AG04449 (cell line): ENCODE data around the gene RETSAT.

Source experiments
- CTCF ChIA-PET: fragments of 350-600 bp; formaldehyde crosslinking; extraction: SDS; loops from one replicate; lab custom pipeline; 2021; ENCODE audit warnings: antibody characterized with exemption; lab: Yijun Ruan, JAX
- POLR2A ChIA-PET: fragments of 400-600, 350-600 bp; formaldehyde crosslinking; extraction: SDS; loops from one replicate; lab custom pipeline; 2020; ENCODE audit warnings: antibody characterized with exemption, inconsistent platforms; lab: Yijun Ruan, JAX
- DNase-seq: peaks from one replicate; pipeline ENCODE4 v3.0.0-alpha.2; 2010; ENCODE audit warnings: low read depth, low spot score
- H3K4me3 ChIP-seq: 2 replicates; pipeline ENCODE4 v1.5.1; 2011; ENCODE audit warnings: low read depth, mild to moderate bottlenecking, control low read depth, low read length
- CTCF ChIP-seq: IDR thresholded peaks from one replicate; pipeline ENCODE4 v1.5.1; 2011; ENCODE audit warnings: mild to moderate bottlenecking, moderate library complexity, low read length, control low read depth, inconsistent platforms; ENCODE audit not compliant: insufficient read depth; ENCODE audit errors: missing control alignments

The RETSAT gene

GRCh38 chr2:85357736-85358135 lies 3.4 kb upstream of the RETSAT start:
- DNase-seq, result no peak
- TF ChIP-seq CTCF, result no peak
- CTCF ChIA-PET, result interaction anchor here (1.1 to 2.2 kb wide), 4 partner anchors 13 to 195 kb away, joined by 3 to 9 read pairs (median 4); no protein-coding TSS in a partner anchor
- H3K4me3 ChIP-seq, result no peak overlapping the region
- POLR2A ChIA-PET, result no interaction called here

DNA sequence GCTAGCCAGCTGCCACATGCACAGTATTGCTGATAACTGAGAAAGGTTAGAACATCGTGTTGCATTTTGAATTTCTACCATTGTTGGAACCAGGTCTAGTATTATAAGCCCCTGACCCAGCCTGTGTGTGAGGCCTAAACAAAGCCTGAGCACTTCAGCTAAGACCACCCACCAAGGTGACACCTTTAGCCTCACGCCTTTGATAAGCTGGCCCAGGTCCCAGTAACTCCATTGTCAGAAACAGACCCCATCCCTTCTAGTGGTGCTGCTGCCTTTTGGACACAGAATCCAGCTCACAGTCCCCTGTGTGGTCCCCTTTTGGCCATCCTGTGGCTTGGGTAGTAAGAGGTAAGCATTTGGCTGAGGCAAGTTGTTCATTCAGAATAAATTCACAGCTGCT lies 1.9 kb upstream of the RETSAT start:
- TF ChIP-seq CTCF, result no peak
- ChIA-PET CTCF (interaction anchor here (1.0 to 3.7 kb wide), 4 partner anchors 8 to 281 kb away, joined by 3 to 19 read pairs (median 4); no protein-coding TSS in a partner anchor), POLR2A (no interaction called here)

DNA sequence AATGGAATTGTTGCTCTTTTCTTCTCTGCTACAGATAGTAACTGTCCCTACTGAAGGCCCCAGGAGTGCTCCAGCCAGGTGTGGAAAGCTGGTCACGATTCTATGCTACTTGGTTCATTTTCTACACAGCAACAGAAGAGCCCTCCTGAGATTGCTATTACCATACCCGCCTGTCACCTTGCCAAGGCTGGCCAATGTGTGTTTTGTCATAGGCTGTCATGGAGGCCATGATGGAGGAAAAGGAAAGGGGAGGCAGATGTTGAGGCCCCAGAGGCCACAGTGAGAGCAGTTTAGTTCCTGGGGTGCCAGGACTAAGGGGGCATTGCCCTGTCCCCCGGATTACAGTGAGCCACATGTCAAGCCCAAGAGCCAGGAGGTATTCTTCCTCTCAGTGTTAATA lies 1.2 kb upstream of the RETSAT start:
- no peak for DNase-seq
- TF ChIP-seq CTCF, result no peak
- ChIA-PET CTCF (interaction anchor here (1.2 to 3.7 kb wide), 6 partner anchors 9 to 282 kb away, joined by 3 to 19 read pairs (median 4); partner anchors contain the start of gene MAT2A), POLR2A (interaction anchor here (1.0 to 2.3 kb wide), 5 partner anchors 9 to 223 kb away, joined by 3 to 27 read pairs (median 9); partner anchors contain the start of genes MAT2A and TGOLN2)
- H3K4me3 ChIP-seq, result peak overlapping the region; percentile 91

More for the DNA sequence above, 1.9 kb upstream of the RETSAT start:
- DNase-seq, result no peak
- no peak overlapping the region for H3K4me3 ChIP-seq

- TF ChIP-seq CTCF, result no peak
- no peak for DNase-seq
- H3K4me3 ChIP-seq, result peak overlapping the region; percentile 91
- ChIA-PET CTCF (interaction anchor here (0.8 to 3.7 kb wide), 6 partner anchors 29 to 282 kb away, joined by 3 to 19 read pairs (median 4); partner anchors contain the start of gene MAT2A), POLR2A (interaction anchor here (0.6 to 2.3 kb wide), 10 partner anchors 10 to 222 kb away, joined by 3 to 27 read pairs (median 4); partner anchors contain the start of genes MAT2A and TGOLN2)
These were observed 714 bp upstream of the RETSAT start for GRCh38 chr2:85355073-85355410.

GRCh38 chr2:85353876-85354285 lies 447 bp downstream of the RETSAT start:
- DNase-seq, result no peak
- POLR2A ChIA-PET, result interaction anchor here (0.6 to 2.3 kb wide), 10 partner anchors 11 to 241 kb away, joined by 3 to 27 read pairs (median 5); partner anchors contain the start of genes MAT2A, RNF181, SH2D6 and TGOLN2
- peak overlapping the region; percentile 80 for H3K4me3 ChIP-seq
- TF ChIP-seq CTCF, result no peak
- CTCF ChIA-PET, result interaction anchor here (1.3 to 3.7 kb wide), 2 partner anchors 53 to 197 kb away, joined by 4 to 19 read pairs; no protein-coding TSS in a partner anchor

- DNase-seq, result no peak
- ChIA-PET CTCF (no interaction called here), POLR2A (no interaction called here)
- no peak for TF ChIP-seq CTCF
- H3K4me3 ChIP-seq, result no peak overlapping the region
These were observed 6.7 kb downstream of the RETSAT start for GRCh38 chr2:85347599-85347998.
